CD4-positive, alpha-beta T cell (primary cell): ENCODE results near the gene TESK2. TPM values are rescaled to one million over a fixed set of nuclear protein-coding genes. Genes with fewer than 3 reads are reported as not detected.
"Not testable (repeated sequence)": the region's sequence is repeated elsewhere in the genome, so short reads cannot be mapped to it uniquely, and the experiment has no call there.

Experiments used
- ATAC-seq: fragments of 200-7000 bp; cut with Tn5 transposase; one replicate; pipeline ENCODE4 v1.10.0; 2022; ENCODE audit warnings: mild to moderate bottlenecking; ENCODE audit not compliant: poor library complexity
- CTCF ChIA-PET: fragments of 350-600 bp; sonication (Branson Sonifier 250); formaldehyde crosslinking; loops from one replicate; lab custom pipeline; 2021; ENCODE audit warnings: antibody characterized with exemption, inconsistent platforms; lab: Charles Lee
- POLR2A ChIA-PET: fragments of 350-600 bp; sonication (Branson Sonifier 250); formaldehyde crosslinking; loops from one replicate; lab custom pipeline; 2021; ENCODE audit warnings: antibody characterized with exemption, inconsistent platforms; lab: Charles Lee
- DNase-seq, 14 experiments: peaks; one replicate each; pipeline ENCODE4 v3.0.0-alpha.2; 2013 to 2020; ENCODE audit warnings: mixed read lengths in 2 of 14
- H3K27ac ChIP-seq, 2 donors: one replicate each; pipeline versions ENCODE4 v1.5.1 to v1.7.0; 2013; ENCODE audit warnings: low read length in 2 of 2, low read depth in 1 of 2, mild to moderate bottlenecking in 1 of 2
- H3K27me3 ChIP-seq, 2 experiments: 1 replicate in 1 of 2; 2 replicates in 1 of 2; pipeline versions ENCODE4 v1.6.1 to v1.7.0; 2013; ENCODE audit warnings: low read length in 2 of 2, control low read depth in 1 of 2, mild to moderate bottlenecking in 1 of 2, moderate library complexity in 1 of 2; ENCODE audit not compliant: insufficient read depth in 2 of 2, control insufficient read depth in 1 of 2
- H3K36me3 ChIP-seq: one replicate; pipeline ENCODE4 v1.6.1; 2013; ENCODE audit warnings: low read length, control low read depth; ENCODE audit not compliant: insufficient read depth
- H3K4me1 ChIP-seq: one replicate; pipeline ENCODE4 v1.6.1; 2013; ENCODE audit warnings: low read length, control low read depth; ENCODE audit not compliant: insufficient read depth
- H3K4me3 ChIP-seq: one replicate; pipeline ENCODE4 v1.5.1; 2013; ENCODE audit warnings: mild to moderate bottlenecking, low read length, moderate library complexity
- H3K9me3 ChIP-seq, 2 experiments: 1 replicate in 1 of 2; 2 replicates in 1 of 2; pipeline versions ENCODE4 v1.6.1 to v1.7.0; 2013; ENCODE audit warnings: low read length in 2 of 2, mild to moderate bottlenecking in 2 of 2, control low read depth in 1 of 2, moderate library complexity in 1 of 2; ENCODE audit not compliant: control insufficient read depth in 1 of 2, insufficient read depth in 1 of 2
- H3K27ac Mint-ChIP-seq: one replicate; pipeline ENCODE4 v1.8.0; 2020; ENCODE audit warnings: mixed read lengths
- H3K27me3 Mint-ChIP-seq: one replicate; pipeline ENCODE4 v1.8.0; 2021; ENCODE audit warnings: mixed read lengths
- H3K36me3 Mint-ChIP-seq: one replicate; pipeline ENCODE4 v1.8.0; 2021; ENCODE audit warnings: low read depth, mixed read lengths
- H3K4me1 Mint-ChIP-seq: one replicate; pipeline ENCODE4 v1.8.0; 2021; ENCODE audit warnings: low read depth, mixed read lengths
- H3K4me3 Mint-ChIP-seq: one replicate; pipeline ENCODE4 v1.8.0; 2020; ENCODE audit warnings: mild to moderate bottlenecking, mixed read lengths
- H3K9me3 Mint-ChIP-seq: one replicate; pipeline ENCODE4 v1.8.0; 2020; ENCODE audit warnings: mixed read lengths
- intact Hi-C, 2 experiments: fragments of 100-400 bp; cut with DNase I in 1 of 2; cut with micrococcal nuclease in 1 of 2; formaldehyde crosslinking; loops; one replicate each; pipeline versions ENCODE4 v1.15.1 to v1.9.0; 2023 to 2025; cut with DNase I, micrococcal nuclease
- total RNA-seq, 174 experiments: library from RNA in 2 of 174; stranded (reverse) in 2 of 174; gene quantifications; one replicate each; pipeline ENCODE4 v1.2.3 and lab custom pipeline; 2021 to 2026
- TF ChIP-seq, protein P1 (sequence below): fragments of 200-600 bp; IDR thresholded peaks from one replicate; pipeline ENCODE4 v1.8.0; 2022; ENCODE audit warnings: antibody characterized with exemption, mild to moderate bottlenecking

Gene TESK2
- total RNA-seq, 2 experiments from 2014 or later: 2.8 to 3.4 TPM

- intact Hi-C loops: no loop called here
- Mint-ChIP-seq H3K9me3 (no peaks in the 10 kb centered on the region), H3K4me1 (no peaks in the 10 kb centered on the region), H3K4me3 (no peak overlapping the region), H3K27me3 (no peaks in the 10 kb centered on the region), H3K27ac (no peak overlapping the region), H3K36me3 (no peaks in the 10 kb centered on the region)
- H3K36me3 ChIP-seq: no peaks in the 10 kb centered on the region
- ChIA-PET CTCF (no interaction called here), POLR2A (no interaction called here)
- DNase-seq (peak in 3 of 14 experiments; percentile 13 to 62 (median 41)), ATAC-seq (no peak)
- TF ChIP-seq, protein P1, sequence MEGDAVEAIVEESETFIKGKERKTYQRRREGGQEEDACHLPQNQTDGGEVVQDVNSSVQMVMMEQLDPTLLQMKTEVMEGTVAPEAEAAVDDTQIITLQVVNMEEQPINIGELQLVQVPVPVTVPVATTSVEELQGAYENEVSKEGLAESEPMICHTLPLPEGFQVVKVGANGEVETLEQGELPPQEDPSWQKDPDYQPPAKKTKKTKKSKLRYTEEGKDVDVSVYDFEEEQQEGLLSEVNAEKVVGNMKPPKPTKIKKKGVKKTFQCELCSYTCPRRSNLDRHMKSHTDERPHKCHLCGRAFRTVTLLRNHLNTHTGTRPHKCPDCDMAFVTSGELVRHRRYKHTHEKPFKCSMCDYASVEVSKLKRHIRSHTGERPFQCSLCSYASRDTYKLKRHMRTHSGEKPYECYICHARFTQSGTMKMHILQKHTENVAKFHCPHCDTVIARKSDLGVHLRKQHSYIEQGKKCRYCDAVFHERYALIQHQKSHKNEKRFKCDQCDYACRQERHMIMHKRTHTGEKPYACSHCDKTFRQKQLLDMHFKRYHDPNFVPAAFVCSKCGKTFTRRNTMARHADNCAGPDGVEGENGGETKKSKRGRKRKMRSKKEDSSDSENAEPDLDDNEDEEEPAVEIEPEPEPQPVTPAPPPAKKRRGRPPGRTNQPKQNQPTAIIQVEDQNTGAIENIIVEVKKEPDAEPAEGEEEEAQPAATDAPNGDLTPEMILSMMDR: no peak
- no peak overlapping the region for H3K4me3 ChIP-seq
- H3K9me3 ChIP-seq: no peaks in the 10 kb centered on the region
- no peak overlapping the region for H3K27ac ChIP-seq
- peaks cover 4% of the 10 kb centered on the region for H3K4me1 ChIP-seq
- no peaks in the 10 kb centered on the region for H3K27me3 ChIP-seq
Observed at GRCh38 chr1:45393718-45394302, 97.2 kb downstream of the TESK2 start.

DNA sequence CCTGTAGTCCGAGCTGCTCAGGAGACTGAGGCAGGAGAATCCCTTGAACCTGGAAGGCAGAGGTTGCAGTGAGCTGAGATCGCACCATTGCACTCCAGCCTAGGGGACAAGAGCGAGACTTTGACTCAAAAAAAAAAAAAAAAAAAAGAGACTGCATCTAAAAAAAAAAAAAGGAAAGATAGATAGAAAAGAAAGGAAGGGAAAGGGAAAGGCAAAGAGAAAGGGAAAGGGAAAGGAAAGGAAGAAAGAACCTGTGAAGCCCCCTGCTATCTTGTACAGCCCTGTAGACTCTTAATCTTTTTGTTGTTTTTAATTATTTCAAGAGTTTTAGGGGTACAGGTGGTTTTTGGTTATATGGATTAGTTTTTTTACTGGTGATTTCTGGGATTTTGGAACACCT, 104.7 kb downstream of the TESK2 start:
- no peak overlapping the region for H3K4me3 ChIP-seq
- DNase-seq (no peak), ATAC-seq (no peak)
- Mint-ChIP-seq H3K36me3 (no peaks in the 10 kb centered on the region), H3K4me3 (no peak overlapping the region), H3K9me3 (no peaks in the 10 kb centered on the region), H3K27me3 (no peaks in the 10 kb centered on the region), H3K4me1 (no peaks in the 10 kb centered on the region), H3K27ac (no peak overlapping the region)
- TF ChIP-seq, protein P1: no peak
- ChIA-PET POLR2A (no interaction called here), CTCF (no interaction called here)
- no peaks in the 10 kb centered on the region for H3K9me3 ChIP-seq
- no peaks in the 10 kb centered on the region for H3K27me3 ChIP-seq
- intact Hi-C loops: no loop called here
- H3K4me1 ChIP-seq: no peaks in the 10 kb centered on the region
- H3K27ac ChIP-seq: no peak overlapping the region
- H3K36me3 ChIP-seq: no peaks in the 10 kb centered on the region

DNA sequence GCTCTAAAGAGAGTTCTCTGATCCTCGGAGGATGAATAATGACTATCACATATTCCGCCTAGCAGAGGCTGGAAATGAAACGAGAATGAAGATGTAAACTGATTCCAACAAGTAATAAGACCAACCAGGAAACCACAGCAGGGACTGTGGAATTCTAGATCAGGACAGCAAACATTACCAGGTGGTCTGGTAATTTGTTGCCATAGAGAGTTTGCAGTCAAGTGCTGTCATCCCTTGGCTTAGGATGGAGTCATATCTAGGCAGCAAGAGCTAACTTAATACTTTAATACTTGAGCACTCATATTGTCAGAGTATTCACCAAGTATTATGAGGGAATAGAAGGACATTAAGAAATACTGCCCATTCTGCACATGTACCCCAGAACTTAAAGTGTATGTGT, 105.7 kb downstream of the TESK2 start:
- ChIA-PET POLR2A (no interaction called here), CTCF (no interaction called here)
- Histone ChIP-seq H3K9me3 (no peaks in the 10 kb centered on the region), H3K36me3 (no peaks in the 10 kb centered on the region), H3K27me3 (no peaks in the 10 kb centered on the region), H3K27ac (no peak overlapping the region), H3K4me3 (no peak overlapping the region), H3K4me1 (no peaks in the 10 kb centered on the region)
- intact Hi-C loops: no loop called here
- DNase-seq (no peak), ATAC-seq (no peak)
- Mint-ChIP-seq H3K27me3 (no peaks in the 10 kb centered on the region), H3K36me3 (no peaks in the 10 kb centered on the region), H3K4me1 (no peaks in the 10 kb centered on the region), H3K9me3 (no peaks in the 10 kb centered on the region), H3K4me3 (no peak overlapping the region), H3K27ac (no peak overlapping the region)
- TF ChIP-seq, protein P1: no peak

GRCh38 chr1:45384213-45384612, 106.8 kb downstream of the TESK2 start:
- H3K9me3 Mint-ChIP-seq, H3K27me3 Mint-ChIP-seq, H3K4me3 ChIP-seq, H3K27ac ChIP-seq, H3K27me3 ChIP-seq, H3K4me1 Mint-ChIP-seq, POLR2A ChIA-PET, H3K4me1 ChIP-seq, H3K4me3 Mint-ChIP-seq, intact Hi-C loops, H3K36me3 Mint-ChIP-seq, DNase-seq, H3K36me3 ChIP-seq, H3K27ac Mint-ChIP-seq, ATAC-seq, H3K9me3 ChIP-seq: not testable (repeated sequence)
- CTCF ChIA-PET: interaction anchor here (0.6 kb wide), 1 partner anchor 180 kb away, joined by 4 read pairs; no protein-coding TSS in a partner anchor
